NCI-H128 (cell line): ENCODE measurements around the gene DIDO1.

Experiments
- DNase-seq: peaks from one replicate; lab custom pipeline; 2025; ENCODE audit not compliant: unreplicated experiment; lab: John Stamatoyannopoulos, UW

The DIDO1 gene

DNA sequence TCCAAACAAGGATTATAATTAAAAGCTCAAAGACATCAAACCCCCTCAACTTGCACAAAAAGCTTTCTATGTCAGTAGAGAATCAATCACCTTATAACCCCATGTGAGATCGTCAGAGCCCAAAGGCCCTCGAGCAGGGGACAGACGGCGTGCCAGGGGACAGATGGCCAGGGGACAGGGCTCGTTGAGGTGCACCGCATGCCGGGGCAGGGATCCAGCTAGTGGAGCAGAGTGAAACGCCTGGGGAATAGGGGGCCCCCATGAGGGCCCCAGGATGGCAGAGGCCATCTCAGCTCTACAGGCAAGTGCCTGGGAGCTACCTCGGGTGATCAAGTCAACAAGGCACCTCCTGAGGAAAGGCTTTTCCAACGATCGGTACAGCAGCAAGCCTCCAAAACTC lies 28.6 kb downstream of the DIDO1 start:
- DNase-seq: no peak

DNA sequence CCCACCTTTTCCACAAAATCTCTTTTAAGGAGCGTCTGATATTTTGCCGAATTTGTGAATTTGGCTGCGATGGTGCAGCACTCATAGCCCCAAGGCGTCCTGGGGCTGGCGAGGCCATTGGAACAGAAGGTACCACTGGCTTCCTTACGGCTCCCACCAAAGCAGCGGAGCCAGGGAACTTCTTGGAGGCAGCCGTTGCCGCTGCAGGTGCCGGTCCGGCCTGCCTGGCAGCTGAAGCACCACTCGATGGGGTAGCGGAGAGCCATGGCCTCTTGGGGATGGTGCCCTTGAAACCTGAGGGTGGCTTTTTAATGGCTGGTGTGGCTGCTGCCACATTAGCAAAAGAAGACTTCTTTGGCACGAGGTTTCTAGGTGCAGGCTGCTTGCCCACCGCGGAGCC lies 29.8 kb downstream of the DIDO1 start:
- no peak for DNase-seq

DNA sequence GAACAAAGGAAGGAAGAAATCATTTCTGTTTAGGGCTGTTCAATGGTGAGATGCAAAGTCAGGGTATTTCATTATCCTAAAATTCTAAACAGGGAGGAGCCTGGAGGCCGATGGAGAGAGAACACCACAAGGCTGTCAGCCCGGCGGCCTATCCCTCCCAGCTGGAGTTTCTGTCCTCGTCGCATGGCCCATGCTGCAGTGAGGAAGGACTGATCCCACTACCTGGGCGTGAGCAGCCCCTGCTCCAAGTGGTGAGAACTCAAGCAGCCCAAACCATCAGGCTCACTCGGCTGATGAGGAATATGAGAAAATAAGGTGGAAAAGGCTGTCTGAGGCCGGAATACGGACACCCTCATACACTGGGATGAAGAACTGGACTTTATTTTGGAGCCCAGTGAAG lies 30.8 kb downstream of the DIDO1 start:
- no peak for DNase-seq

DNA sequence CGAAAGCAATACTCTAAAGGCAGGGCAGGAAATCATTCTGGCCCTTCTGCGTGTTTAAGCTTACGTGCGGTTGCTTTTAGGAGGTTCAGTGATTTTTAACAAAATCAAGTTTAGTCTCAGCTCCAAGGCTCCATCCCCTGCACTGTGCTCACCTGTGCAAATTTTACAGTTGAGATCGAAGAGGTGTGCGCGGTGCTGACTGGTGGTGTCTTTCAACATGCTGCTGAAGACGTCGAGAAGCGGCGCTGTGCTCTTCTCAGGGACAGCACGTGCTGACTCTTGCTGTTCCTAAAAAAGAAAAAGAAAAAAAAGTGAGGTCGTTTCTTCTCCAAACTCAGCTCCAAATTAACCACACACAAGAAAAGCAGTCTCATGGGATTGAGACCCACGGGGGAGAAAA lies 32.0 kb downstream of the DIDO1 start:
- DNase-seq: no peak

DNA sequence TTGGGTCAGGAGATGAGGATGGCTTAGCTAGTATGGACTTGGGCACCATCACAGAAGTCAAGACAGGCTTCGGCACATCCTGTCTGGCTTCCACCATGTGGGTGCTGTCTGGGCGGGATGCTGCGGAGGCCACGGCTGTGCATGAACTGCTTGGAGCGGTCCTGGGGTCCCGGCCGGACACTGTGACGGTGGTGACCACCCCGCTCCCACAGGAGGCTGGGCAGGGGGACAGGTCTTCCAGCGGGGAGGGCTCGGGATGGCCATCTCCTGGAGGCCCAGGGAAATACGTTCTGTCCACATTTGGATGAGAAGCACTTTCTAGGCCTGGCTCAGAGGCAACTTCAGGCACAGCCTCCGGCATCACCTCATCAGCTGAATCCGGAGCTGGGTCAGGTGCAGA lies 32.6 kb downstream of the DIDO1 start:
- no peak for DNase-seq

DNA sequence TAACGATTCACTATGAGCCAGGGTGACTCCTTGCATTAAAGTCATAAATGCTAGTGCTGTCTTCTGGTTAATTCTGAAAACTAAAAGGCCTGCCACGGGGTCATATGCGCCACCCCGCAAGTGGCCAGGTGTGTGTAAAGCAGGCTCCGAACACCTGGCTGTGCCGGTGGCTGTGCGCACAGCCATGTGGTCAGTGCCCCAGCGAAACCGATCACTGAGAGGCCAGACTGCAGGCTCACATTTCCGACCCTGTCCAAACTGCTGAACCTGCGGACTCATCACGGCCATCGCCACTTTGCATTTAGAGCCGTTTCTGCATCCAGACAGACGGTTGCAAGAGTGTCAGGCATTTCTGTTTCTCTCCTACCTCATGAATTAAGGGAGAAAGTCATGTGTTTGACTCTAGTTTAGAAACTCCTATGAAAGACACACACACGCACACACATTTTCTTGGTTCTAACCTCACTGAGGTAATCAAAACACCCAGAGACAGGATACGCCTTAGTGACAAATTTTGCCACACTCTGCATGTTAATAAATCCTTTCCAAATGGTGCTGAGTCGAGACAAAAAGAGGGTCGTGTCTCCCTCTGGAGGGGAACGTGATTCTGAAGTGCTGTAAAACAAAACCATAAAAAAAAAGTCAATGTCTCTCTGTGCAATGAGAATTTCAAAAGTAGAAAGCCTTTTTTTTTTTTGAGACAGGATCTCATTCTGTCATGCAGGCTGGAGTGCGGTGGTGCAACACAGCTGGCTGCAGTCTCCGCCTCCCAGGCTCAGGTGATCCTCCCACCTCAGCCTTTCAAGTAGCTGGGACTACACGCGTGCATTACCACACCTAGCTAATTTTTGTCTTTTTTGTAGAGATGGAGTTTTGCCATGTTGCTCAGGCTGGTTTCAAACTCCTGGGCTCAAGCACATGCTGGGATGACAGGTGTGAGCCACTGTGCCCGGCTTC lies 33.7 kb downstream of the DIDO1 start:
- DNase-seq: no peak

DNA sequence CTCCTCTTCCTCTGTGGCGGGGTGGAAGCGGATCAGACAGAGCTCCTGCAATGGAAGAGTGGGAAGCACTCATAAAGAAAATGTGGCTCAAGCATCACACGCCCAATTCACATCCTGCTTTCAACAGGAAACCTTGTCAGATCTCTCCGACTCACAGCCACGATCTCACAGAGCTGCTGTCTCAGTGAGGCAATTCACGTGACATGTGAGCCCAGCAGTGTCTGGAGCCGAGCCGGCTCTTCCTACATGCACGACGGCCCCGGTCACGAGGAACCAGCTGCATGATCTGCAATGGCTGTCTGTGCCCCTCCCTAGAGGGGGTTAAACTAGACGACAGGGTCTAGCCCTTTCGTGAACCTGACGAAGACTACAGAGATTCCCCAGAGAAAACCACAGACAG lies 35.2 kb downstream of the DIDO1 start:
- DNase-seq: no peak

DNA sequence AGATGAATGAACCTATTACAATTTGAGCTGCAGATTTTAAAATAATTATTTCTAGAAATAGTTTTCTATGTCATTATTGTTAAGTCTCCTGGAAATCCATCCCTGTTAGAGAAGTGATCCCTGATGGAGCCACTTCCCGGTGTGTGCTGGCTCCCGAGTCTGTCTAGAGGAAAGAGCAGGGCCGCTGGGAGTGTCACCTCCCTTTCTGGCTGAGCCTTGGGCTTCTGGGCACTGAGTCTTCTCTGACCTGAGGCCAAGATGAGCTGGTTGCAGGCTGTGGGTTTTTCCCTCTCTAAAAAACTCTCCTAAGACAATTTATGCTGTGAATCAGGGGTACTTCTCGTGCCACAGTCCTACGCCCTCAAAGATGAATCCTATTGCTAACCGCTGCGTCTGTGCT lies 35.9 kb downstream of the DIDO1 start:
- DNase-seq: no peak

DNA sequence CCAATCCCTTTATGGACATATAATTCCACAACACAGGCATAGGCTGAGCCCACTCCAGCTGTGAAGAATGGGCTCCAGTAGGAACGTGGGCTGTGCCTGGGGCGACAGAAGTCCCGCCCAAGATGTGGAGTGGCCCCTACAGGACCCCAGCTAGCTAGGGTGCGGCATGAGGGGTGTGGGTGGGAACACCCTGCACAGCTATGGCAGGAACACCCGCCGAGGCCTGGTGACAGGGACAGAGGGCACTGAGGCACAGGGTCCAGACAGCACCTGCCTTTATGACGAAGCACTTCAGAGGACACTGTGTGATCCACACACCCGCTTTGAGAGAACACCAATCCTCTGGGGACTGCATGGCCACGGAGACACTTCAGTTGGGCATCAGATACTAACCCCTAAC lies 36.4 kb downstream of the DIDO1 start:
- no peak for DNase-seq

DNA sequence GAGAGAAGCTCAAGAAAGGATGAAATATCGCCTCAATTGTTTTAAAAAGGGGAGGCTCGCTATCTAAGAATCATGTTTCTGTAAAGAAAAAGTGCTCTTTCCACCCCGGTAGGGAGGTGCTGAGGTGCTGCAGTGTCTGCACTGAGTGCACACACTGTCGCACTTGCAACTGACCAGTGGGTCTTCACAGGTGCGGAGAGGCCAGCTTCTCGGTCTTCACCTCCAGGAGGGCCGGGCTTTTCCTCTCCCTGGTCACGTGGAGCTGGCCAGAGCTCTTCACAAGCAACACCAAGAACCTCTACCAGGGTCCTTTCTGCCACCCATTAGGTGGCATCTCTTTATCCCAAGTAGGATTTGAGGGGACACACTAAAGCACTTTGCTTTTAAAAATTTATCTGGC lies 36.9 kb downstream of the DIDO1 start:
- no peak for DNase-seq

DNA sequence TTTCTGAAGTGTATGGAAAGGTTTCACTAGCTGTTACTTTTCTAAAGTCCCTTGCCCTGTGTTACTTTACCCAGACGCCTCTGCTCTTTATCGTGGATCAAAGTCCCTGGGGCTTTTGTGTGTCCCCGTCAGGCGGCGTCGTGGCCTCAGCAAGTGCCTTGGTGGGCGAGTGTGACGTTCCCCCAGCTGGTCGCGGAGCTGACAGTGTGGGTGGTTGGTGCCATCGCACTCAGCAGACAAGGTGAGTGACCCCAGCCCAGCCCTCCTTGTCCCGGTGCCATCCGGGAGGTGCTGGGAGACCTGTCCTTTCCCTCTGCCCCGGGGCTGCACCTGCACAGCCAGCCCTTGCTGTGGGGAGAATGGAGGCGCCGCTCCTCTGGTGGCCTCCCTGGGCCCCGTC lies 37.4 kb downstream of the DIDO1 start:
- DNase-seq: no peak

DNA sequence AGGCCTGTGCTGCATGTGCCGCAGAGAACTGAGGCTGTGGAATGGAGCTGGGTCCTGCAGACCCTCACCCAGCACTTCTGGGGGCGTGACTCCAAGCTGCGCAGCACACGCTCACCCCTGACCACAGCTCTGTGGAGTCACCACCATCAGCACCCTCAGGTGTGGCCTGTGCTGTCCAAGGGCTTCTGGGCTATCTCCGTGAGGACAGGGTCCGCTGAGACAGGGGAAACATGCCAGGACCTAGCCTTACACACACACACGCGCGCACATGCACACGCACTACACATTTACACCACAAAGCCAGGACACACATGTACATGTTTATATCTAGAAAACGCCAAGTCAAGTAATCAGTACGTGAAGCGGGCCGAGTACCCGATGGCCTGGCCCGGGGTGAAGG lies 37.9 kb downstream of the DIDO1 start:
- DNase-seq: no peak

DNA sequence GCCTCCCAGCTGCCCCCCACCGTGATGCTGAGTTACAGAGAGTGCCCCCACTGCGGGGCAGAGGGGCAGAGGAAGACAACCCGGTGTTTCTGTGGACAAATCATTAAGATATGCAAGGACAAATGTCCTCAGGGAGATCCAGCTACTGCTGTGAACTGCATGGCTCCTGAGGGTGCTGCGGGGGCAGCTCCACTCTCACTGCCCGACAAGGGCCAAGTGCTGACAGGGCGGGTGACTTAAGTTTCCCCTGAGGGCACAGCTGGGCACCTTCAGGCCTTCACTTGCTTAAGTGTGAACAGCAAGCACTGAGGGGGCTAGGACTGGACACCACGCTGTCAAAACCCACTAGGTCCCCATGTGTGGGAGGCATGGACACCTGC lies 38.5 kb downstream of the DIDO1 start:
- DNase-seq: no peak

DNA sequence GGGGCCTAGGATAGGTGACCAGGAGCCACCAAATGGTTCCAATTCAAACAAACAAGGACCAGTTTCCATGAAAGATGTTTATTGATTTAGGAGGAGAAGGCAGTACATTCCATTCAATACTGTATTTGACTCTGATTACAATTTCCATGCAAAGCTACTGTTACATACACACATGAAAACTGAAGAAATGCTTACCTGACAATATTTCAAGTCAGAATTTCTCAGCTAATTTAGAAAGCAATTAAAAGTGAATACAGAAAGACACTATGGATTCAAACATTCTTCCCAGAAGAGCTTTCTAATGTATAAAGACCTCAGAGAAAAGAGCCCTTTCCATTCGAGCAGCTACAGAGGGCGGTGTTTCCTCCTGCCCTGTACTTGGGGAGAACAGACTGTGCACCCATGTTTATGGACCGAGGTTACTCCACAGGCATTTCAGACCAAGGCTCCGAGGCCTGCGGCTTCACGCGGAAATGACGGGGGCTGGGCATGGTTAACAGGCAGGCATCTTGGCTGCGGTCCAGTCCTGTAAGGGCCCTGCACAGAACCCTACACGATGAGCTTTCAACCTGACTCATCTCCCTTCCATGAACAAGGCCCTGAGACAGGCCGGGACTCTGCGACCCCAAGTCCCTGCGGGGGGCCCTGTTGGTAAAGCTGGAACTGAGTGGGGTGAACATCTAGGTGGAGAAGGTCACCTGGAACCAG lies 39.0 kb downstream of the DIDO1 start:
- no peak for DNase-seq

DNA sequence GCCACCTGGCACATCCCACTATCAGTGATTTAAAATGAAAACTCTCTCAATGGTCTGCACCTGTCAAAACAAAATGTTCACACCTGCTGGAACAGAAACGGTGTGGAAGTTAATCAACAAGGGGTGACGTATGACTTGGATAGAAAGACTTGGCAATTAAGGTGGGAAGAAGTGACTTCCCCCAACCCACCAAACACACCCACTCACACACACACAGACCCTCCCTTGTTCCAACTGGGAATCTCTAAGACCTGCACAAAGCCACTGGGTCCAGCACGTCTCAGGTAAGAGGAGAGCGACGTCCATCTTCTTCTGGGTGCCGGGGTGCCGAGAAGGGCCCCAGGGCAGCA lies 39.6 kb downstream of the DIDO1 start:
- DNase-seq: no peak

DNA sequence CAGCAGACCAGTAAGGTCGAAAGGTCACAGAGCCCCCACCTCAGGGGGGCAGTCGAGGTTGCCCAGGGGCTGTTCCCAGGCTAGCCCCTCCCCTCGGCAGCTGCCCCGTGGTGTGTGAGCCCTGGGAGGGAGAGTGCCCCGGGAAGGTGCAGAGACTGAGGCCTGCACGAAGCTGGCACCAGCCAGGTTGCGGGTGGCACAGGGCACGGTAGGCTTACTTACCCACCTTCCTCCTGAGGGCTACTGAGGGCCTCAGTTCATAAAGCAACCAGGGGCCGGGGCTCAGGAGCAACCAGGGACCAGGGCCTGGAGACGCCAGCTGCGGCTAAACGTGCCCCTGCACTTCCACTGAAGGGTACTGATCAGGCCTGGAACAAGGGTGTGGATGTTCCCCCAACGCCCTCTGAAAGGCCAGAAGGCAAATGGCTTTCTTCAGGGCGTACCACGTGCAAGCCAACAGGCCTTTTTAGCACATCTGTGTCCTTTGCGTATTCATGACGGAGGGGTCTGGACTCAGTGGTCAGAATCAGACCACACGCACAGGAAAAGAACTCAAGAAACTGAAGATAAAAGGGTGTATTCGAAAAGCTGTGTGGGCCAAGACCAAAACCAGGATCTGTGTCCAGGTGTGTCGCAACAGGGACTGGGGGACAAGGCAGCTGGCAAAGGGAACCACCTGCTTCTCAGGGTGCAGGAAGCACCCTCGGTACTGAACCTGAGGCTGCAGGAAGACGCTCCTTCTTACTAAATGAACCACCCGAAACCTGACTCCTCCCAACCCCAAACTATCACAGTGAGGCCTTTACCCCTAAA lies 40.2 kb downstream of the DIDO1 start:
- no peak for DNase-seq

DNA sequence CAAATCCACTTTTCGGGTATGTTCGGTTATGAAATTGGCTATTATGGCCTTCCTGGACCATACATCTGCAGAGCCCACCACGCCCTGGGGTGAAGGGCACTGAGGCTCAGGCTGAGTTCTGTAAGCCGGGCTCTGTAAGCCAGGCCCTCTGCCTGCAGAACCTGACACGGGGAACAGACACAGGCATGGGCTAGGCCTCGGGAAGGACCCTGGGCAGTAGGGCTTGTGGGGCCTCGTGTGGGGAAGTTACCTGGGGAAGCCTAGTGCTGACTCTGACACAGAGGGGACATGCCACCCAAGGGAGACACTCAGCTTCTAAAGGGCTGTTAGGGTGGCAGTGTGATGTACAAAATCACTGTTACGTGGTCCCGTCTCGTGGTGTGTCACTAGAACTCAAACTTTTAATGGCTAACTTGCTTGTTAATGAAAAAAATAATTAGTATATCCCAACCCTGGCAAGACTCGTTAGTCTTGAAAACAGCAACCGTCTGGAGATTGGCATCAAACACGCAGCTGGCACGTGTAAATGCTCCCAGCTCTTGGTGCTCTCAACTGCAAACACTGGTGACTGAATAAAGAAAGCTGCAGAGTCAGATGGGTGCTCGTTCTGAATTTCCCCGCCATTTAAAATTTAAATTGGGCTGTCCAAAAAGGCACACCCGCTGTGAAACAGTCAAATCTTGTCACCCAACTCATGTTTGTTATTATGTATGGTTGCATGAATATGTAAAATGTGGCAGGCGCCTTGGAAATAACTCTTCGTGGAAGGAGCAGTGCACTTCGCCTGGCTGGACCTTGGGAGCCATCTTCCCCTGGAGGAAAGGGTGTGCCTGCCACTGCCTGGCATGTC lies 41.0 kb downstream of the DIDO1 start:
- no peak for DNase-seq

DNA sequence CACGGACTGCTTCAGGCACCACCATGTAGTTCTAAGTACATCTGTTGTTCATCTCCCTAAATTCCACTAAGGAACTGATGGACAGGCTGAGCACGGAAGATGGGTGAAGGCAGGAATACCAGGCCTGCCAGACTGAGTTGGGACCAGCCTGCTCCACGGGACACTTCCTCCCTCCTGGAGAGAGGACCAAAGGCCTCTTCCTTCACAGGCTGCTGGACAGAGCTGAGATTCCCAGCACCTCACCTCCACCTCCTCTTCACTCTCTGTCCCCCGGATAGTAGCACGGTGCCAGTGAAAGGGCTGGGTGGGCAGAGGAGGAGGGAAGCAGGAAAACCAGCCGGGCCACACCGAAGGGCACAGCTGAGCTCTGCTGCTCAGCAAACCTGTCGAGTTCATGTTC lies 41.7 kb downstream of the DIDO1 start:
- no peak for DNase-seq

DNA sequence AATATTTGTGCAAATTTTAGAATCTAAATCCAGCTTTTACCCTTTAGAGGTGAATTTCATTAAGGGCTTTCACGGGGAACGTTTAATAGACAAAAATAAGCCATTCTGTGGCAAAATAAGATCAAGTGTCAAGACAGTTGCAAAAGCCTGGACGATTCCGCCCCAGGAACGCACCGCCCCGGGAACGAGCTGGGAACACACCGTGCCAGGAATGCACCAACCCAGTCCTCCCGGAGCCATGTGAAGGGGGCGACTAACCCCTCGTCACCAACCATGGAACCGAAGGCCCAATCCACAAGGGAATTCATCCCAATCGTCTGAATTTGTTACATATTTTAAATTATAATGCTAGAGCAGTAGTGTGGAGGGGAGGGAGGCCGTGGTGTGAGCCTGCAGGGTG lies 43.9 kb downstream of the DIDO1 start:
- DNase-seq: no peak

DNA sequence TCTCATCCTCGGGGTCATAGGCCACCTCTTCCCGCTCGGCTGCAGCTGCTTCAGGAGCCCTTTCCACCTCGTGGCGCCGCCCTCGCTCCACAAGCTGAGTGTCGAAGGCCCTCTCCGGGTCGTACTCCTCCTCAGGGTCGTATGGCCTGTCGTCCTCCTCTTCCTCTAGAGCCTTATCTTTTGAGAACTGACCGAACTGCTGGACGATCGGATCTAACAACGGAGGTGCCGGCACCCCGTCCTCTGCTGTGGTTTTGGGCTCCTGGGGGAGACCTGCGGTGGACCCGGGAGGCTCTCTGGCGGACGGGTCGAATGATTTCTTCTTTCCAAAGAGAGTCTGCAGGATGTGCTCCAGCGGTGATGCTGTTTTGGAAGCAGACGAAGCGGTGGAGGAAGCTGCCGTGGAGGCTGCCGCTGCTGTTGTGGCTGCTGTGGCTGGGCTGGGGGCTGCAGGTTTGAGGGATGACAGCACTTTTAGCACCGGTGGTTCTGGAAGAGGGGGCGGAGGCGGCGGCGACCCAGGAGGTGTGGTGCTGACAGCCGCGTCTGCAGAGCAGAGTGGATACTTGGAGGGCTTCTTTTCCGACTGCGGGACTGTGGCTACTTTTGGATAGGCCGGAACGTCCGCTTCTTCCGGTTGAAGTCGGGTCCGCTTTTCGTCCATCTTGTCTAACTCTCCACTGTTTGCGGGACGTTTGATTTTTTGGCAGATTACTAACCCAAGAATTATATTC lies 44.5 kb downstream of the DIDO1 start:
- DNase-seq: no peak
